Mammary epithelial cell (primary cell): ENCODE results near the gene KRTAP12-4.

ENCODE experiments used
- CTCF ChIP-seq, 2 donors: IDR thresholded peaks in 1 of 2; conservative IDR thresholded peaks in 1 of 2; 2 replicates each; pipeline ENCODE4 v1.5.1; 2011 to 2012; ENCODE audit warnings: inconsistent platforms in 2 of 2, low read length in 2 of 2, mild to moderate bottlenecking in 2 of 2, control low read depth in 1 of 2, low read depth in 1 of 2; ENCODE audit not compliant: insufficient read depth in 1 of 2; ENCODE audit errors: extremely low read depth in 1 of 2
- EZH2 ChIP-seq: IDR thresholded peaks from 2 replicates; pipeline ENCODE4 v1.6.1; 2012; ENCODE audit warnings: low read length, inconsistent platforms, borderline replicate concordance

GRCh38 chr21:44697811-44698734 lies 43.6 kb upstream of the KRTAP12-4 start:
- TF ChIP-seq CTCF (conservative IDR thresholded peaks at IDR 0.05 in 1 of 2, IDR thresholded peaks at IDR 0.05 in 1 of 2; ENCODE audit: extremely low read depth in 1 of 2, insufficient read depth in 1 of 2, low read depth in 1 of 2, low read length in 2 of 2) (no peak), EZH2 (no peak)
